Right cardiac atrium (tissue), 5 donors: ENCODE results near the gene SPATA21. TPM values are rescaled to one million over a fixed set of nuclear protein-coding genes. Genes with fewer than 3 reads are reported as not detected.
"Not testable (repeated sequence)": the region's sequence is repeated elsewhere in the genome, so short reads cannot be mapped to it uniquely, and the experiment has no call there.

Experiments used
- ATAC-seq, 2 donors: fragments of 200-7000 bp; cut with Tn5 transposase; one replicate each; pipeline versions ENCODE4 v1.8.0 to v1.9.1; 2020; ENCODE audit warnings: moderate library complexity in 2 of 2, mild to moderate bottlenecking in 1 of 2
- DNase-seq, 3 donors: peaks; one replicate each; pipeline ENCODE4 v3.0.0-alpha.2; 2020
- H3K27ac ChIP-seq: one replicate; pipeline ENCODE4 v1.5.1; 2013; ENCODE audit warnings: mild to moderate bottlenecking, low read length, control low read depth, moderate library complexity
- H3K27me3 ChIP-seq: one replicate; pipeline ENCODE4 v1.6.1; 2013; ENCODE audit not compliant: control insufficient read depth, insufficient read depth
- H3K4me1 ChIP-seq: one replicate; pipeline ENCODE4 v1.6.1; 2013; ENCODE audit warnings: low read length; ENCODE audit not compliant: control insufficient read depth, insufficient read depth
- H3K4me3 ChIP-seq: one replicate; pipeline ENCODE4 v1.5.1; 2013; ENCODE audit warnings: low read length, control low read depth
- H3K9me3 ChIP-seq: one replicate; pipeline ENCODE4 v1.6.1; 2013; ENCODE audit warnings: low read length; ENCODE audit not compliant: control insufficient read depth
- WGBS: extraction: QIAGEN DNeasy Blood & Tissue Kit; methylation state at CpG from one replicate; pipeline ENCODE4 v1.1.7; 2013; 5-methylcytosine and 5-hydroxymethylcytosine counted together
- intact Hi-C, 4 donors: fragments of 100-400 bp; cut with DNase I; formaldehyde crosslinking; loops; one replicate each; pipeline versions ENCODE4 v1.11.0 to v1.14.0; 2022 to 2023
- polyA plus RNA-seq: library from polyadenylated mRNA; stranded (reverse); fragments of 200-250 nt; gene quantifications from one replicate; pipeline ENCODE4 v1.2.3, GENCODE V29; 2013
- total RNA-seq, 4 donors: library from RNA; stranded (reverse); fragmentation: NEBNext Ultra II Directional; extraction: Animal tissue kit (Norgen Biotek cat#: 25700); gene quantifications; one replicate each; pipeline ENCODE4 v1.2.1, GENCODE V29; 2021
- donor health status: healthy with polysubstance abuse.
- donor health status: DM: no; HTN: yes; CAD: no.
- donor health status: DM: no; HTN: no; CAD: no.
- donor health status: DM: no; HTN: yes; CAD: no; lungs with severe emphysema.
- donor health status: DM: yes; HTN: yes; CAD: no.

The SPATA21 gene
- total and polyA plus RNA-seq, 5 donors, result 0.23 TPM; not detected in 4

GRCh38 chr1:16474166-16474800 is 37.1 kb upstream of the SPATA21 start:
- peak in 1 of 2 donors; percentile 55 for ATAC-seq
- whole genome bisulfite sequencing, result 95% methylated on average over 28 of the region's 28 CpGs
- Histone ChIP-seq H3K4me3 (no peak overlapping the region), H3K4me1 (no peaks in the 10 kb centered on the region), H3K27ac (no peak overlapping the region), H3K9me3 (no peaks in the 10 kb centered on the region), H3K27me3 (no peaks in the 10 kb centered on the region)
- intact Hi-C loops, result no loop called here
- DNase-seq, result peak in 1 of 3 donors; percentile 59

- ATAC-seq (no peak), DNase-seq (no peak)
- 80% methylated on average over 3 of the region's 3 CpGs for WGBS
- no peaks in the 10 kb centered on the region for H3K27me3 ChIP-seq
- no peaks in the 10 kb centered on the region for H3K4me1 ChIP-seq
- H3K4me3 ChIP-seq, result no peak overlapping the region
- intact Hi-C loops, result no loop called here
- no peak overlapping the region for H3K27ac ChIP-seq
- H3K9me3 ChIP-seq, result no peaks in the 10 kb centered on the region
These were observed 31.3 kb upstream of the SPATA21 start for GRCh38 chr1:16468558-16468957.

GRCh38 chr1:16464917-16465625 is 27.8 kb upstream of the SPATA21 start:
- intact Hi-C loops, result no loop called here
- Histone ChIP-seq H3K27ac (no peak overlapping the region), H3K27me3 (no peaks in the 10 kb centered on the region), H3K4me3 (no peak overlapping the region), H3K9me3 (no peaks in the 10 kb centered on the region), H3K4me1 (no peaks in the 10 kb centered on the region)
- 87% methylated on average over 21 of the region's 21 CpGs for WGBS
- no peak for DNase-seq
- ATAC-seq, result no peak

DNA sequence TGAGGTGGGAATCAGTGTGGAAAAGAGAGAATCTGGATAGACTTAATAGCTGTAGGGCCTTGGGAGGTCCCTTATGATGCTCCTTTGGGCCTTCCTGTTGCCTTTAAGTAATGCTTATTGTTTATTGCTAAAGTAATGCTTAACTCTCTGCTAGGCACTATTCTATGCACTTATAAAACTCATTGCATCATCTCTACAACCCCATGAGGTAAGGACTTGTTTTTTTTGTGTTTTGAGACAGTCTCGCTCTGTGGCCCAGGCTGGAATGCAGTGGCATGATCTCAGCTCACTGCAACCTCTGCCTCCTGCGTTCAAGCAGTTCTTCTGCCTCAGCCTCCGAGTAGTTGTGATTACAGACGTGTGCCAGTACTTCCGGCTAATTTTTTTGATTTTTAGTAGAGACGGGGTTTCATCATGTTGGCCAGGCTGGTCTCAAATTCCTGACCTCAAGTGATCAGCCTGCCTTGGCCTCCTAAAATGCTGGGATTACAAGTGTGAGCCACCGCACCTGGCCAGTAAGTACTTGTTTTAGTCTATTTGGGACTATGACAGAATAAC is 25.6 kb upstream of the SPATA21 start:
- DNase-seq (no peak), ATAC-seq (no peak)
- Histone ChIP-seq H3K9me3 (no peaks in the 10 kb centered on the region), H3K27ac (no peak overlapping the region), H3K4me1 (no peaks in the 10 kb centered on the region), H3K4me3 (no peak overlapping the region), H3K27me3 (no peaks in the 10 kb centered on the region)
- intact Hi-C loops, result no loop called here
- 88% methylated on average over 7 of the region's 7 CpGs for WGBS

DNA sequence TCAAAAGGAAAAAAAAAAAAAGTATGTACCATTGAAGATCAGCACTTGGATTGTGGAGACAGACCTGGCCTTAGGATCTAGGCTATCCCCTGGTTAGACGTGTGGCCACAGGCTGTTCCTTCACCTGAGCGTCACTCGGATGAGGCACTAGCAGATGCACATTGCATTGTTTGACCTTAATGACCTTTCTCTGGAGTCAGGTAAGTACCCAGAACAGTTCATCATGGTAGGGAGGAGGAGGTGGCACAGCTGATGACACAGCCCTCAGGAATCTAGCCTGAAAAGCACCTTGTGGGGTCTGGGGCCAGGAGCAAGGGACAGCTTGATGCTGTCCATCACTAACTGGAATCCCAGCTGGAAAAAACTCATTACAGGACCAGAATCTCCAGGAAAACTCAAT is 24.5 kb upstream of the SPATA21 start:
- no peaks in the 10 kb centered on the region for H3K9me3 ChIP-seq
- no peak overlapping the region for H3K27ac ChIP-seq
- H3K4me1 ChIP-seq, result no peaks in the 10 kb centered on the region
- ATAC-seq (no peak), DNase-seq (no peak)
- intact Hi-C loops, result no loop called here
- no peaks in the 10 kb centered on the region for H3K27me3 ChIP-seq
- 94% methylated on average over 3 of the region's 3 CpGs for WGBS
- no peak overlapping the region for H3K4me3 ChIP-seq

- Histone ChIP-seq H3K4me3 (no peak overlapping the region), H3K4me1 (peaks cover 3% of the 10 kb centered on the region), H3K9me3 (no peaks in the 10 kb centered on the region), H3K27me3 (no peaks in the 10 kb centered on the region), H3K27ac (no peak overlapping the region)
- ATAC-seq (peak in 1 of 2 donors; percentile 42), DNase-seq (no peak)
- 70% methylated on average over 6 of the region's 6 CpGs for WGBS
- intact Hi-C loops, result no loop called here
These were observed 22.2 kb upstream of the SPATA21 start for GRCh38 chr1:16459352-16459925.

DNA sequence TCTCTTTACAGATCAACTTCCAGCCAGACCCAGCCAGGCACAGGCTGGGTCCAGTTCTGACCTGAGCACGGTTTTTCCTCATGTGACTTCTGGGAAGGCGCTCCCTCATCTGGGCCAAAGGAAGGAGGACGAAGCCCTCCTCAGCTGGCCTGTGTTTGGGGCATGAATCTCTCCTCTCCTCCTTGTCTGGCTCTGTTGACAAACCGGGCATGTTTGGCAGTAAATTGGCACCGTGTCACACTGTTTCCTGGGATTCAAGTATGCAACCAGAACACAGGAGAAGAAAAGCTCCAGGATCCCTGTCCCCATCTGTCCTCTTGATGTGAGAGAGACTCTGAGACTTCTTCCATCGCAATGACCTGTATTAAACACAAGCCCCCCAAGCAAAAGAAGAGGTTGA is 21.6 kb upstream of the SPATA21 start:
- Histone ChIP-seq H3K27ac (no peak overlapping the region), H3K27me3 (no peaks in the 10 kb centered on the region), H3K4me1 (peaks cover 3% of the 10 kb centered on the region), H3K4me3 (no peak overlapping the region), H3K9me3 (no peaks in the 10 kb centered on the region)
- DNase-seq (no peak), ATAC-seq (no peak)
- WGBS, result 62% methylated on average over 6 of the region's 6 CpGs
- intact Hi-C loops, result no loop called here

- WGBS, result 90% methylated on average over 10 of the region's 10 CpGs
- H3K27ac ChIP-seq, intact Hi-C loops, H3K4me3 ChIP-seq, ATAC-seq, H3K27me3 ChIP-seq, H3K4me1 ChIP-seq, H3K9me3 ChIP-seq, DNase-seq: not testable (repeated sequence)
These were observed 18.9 kb upstream of the SPATA21 start for GRCh38 chr1:16456151-16456550.

DNA sequence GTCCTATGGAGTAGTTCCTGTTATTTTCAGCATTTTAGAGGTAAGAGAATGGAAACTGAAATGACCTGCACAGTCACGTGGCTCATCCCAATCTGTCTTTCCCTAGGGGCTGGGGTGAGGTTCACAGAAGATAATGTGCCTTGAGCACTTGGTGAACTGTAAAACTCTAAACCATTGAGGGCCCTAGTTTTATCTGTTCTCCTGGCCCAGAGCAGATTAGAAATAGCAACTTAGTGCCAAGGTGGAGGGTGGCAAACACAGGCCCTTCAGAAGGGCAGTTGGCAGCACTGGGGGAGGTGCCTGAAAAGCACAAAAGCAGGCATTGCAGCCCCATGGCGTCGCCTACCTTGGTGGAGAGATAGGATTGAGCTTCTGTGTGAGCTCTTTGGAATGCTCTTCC is 17.7 kb upstream of the SPATA21 start:
- intact Hi-C loops, H3K27me3 ChIP-seq, DNase-seq, H3K4me1 ChIP-seq, H3K27ac ChIP-seq, H3K4me3 ChIP-seq, H3K9me3 ChIP-seq: not testable (repeated sequence)
- peak; percentile 16 to 44 for ATAC-seq
- WGBS, result 55% methylated on average over 3 of the region's 3 CpGs

DNA sequence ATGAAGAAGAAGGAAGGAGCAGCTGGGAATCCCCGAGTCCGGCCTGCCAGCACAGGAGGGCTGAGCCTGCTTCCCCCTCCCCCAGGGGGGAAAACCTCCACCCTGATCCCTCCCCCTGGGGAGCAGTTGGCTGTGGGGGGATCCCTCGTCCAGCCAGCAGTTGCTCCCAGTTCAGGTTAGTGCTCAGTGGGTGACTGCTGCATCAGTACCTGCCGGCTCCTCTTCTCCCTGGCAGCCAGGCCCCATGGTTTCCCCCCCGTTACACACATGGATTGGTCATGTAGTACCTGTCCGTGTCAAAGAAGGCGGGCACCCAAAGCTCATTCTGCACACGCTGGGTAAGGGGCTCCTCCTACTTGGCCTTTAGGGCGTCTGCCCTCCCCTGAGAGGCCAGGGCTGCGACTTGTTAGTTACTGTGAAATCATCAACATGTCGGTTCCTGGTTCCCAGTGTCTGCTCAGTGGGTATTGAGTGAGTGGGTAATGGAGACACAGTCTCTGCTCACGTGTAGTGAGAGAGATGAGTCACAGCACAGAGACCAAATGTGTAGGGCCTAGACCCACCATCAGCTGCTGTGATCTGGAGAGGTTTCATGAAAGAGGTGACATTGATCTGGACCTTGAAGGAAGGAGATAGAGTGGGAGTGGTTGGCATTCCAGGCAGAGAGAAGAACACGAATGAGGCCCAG is 14.8 kb upstream of the SPATA21 start:
- ATAC-seq, result no peak
- intact Hi-C loops, result no loop called here
- WGBS, result 74% methylated on average over 13 of the region's 13 CpGs

More for the DNA sequence above, 14.8 kb upstream of the SPATA21 start:
- Histone ChIP-seq H3K27me3 (no peaks in the 10 kb centered on the region), H3K4me3 (no peak overlapping the region), H3K27ac (no peak overlapping the region), H3K4me1 (peaks cover 3% of the 10 kb centered on the region), H3K9me3 (no peaks in the 10 kb centered on the region)
- no peak for DNase-seq
